ENCODE data around the gene CCN6.

- TF ChIP-seq, protein P1, sequence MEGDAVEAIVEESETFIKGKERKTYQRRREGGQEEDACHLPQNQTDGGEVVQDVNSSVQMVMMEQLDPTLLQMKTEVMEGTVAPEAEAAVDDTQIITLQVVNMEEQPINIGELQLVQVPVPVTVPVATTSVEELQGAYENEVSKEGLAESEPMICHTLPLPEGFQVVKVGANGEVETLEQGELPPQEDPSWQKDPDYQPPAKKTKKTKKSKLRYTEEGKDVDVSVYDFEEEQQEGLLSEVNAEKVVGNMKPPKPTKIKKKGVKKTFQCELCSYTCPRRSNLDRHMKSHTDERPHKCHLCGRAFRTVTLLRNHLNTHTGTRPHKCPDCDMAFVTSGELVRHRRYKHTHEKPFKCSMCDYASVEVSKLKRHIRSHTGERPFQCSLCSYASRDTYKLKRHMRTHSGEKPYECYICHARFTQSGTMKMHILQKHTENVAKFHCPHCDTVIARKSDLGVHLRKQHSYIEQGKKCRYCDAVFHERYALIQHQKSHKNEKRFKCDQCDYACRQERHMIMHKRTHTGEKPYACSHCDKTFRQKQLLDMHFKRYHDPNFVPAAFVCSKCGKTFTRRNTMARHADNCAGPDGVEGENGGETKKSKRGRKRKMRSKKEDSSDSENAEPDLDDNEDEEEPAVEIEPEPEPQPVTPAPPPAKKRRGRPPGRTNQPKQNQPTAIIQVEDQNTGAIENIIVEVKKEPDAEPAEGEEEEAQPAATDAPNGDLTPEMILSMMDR (IDR thresholded peaks at IDR 0.05; ENCODE audit: low read length): no peak
- TF ChIP-seq EZH2 (optimal IDR thresholded peaks at IDR 0.05; ENCODE audit: low read depth, low read length) (no peak), EZH2phosphoT487 (IDR thresholded peaks at IDR 0.05; ENCODE audit: low read length) (no peak)
Measured at GRCh38 chr6:112033791-112034615, 19.9 kb upstream of the CCN6 start.

All from MM.1S (cell line).